Measurements from ENCODE around the gene SERINC2. TPM values are rescaled to one million over a fixed set of nuclear protein-coding genes. Genes with fewer than 3 reads are reported as not detected.

The SERINC2 gene
- total and polyA plus RNA-seq, 10 of the 15 experiments (the other 5 are each of a cell fraction or from before 2014, with no cell fraction given): 0.02 to 9.4 (median 0.50) TPM

DNA sequence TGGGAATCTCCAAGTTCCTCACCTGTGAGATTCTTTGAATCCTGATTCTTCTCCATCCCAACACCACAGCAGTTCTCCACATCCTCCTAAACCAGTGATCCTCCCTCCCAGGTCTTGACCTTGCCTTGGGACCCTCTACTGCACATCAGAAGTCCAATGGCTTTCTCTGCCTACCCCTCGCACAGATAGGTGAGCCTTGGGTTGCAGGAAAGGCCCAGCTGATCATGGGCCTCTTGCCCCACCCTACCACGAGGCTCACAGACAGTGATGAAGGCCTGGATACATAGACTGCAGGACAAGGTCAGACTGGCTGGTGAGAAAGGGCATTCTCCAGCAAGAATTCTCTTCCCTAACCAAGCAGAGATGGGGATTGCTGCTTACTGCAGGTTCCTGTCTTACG, 41.0 kb upstream of the SERINC2 start:
- H3K79me2 ChIP-seq (ENCODE audit: control insufficient read depth, insufficient read depth, low read length): no peaks in the 10 kb centered on the region
- RAD21 ChIA-PET (ENCODE audit: unreplicated experiment): interaction anchor here (0.9 to 1.0 kb wide), 2 partner anchors 23 to 178 kb away, joined by 3 to 4 read pairs; no protein-coding TSS in a partner anchor
- no peaks in the 10 kb centered on the region for H3K27me3 ChIP-seq (replicated peaks in 1 of 2; ENCODE audit: control insufficient read depth in 2 of 2, insufficient read depth in 2 of 2, low read length in 1 of 2)
- no peak for TF ChIP-seq PAX8 (IDR thresholded peaks at IDR 0.05)
- no peak for TF ChIP-seq CHD1 (IDR thresholded peaks at IDR 0.05; ENCODE audit: low read depth, low read length)
- TF ChIP-seq TCF3 (IDR thresholded peaks at IDR 0.05; ENCODE audit: borderline replicate concordance, insufficient read depth, low read depth, low read length): no peak
- TF ChIP-seq MEF2B (IDR thresholded peaks at IDR 0.05; ENCODE audit: partially characterized antibody, poor library complexity, severe bottlenecking): no peak
- TF ChIP-seq ETV6 (conservative IDR thresholded peaks at IDR 0.05 in 1 of 2, IDR thresholded peaks at IDR 0.05 in 1 of 2; ENCODE audit: borderline replicate concordance in 1 of 2, low read depth in 1 of 2): no peak
- TF ChIP-seq BRCA1 (IDR thresholded peaks at IDR 0.05; ENCODE audit: low read depth, low read length): no peak
- no peak for TF ChIP-seq ZNF24 (IDR thresholded peaks at IDR 0.05)
- TF ChIP-seq, protein P1, sequence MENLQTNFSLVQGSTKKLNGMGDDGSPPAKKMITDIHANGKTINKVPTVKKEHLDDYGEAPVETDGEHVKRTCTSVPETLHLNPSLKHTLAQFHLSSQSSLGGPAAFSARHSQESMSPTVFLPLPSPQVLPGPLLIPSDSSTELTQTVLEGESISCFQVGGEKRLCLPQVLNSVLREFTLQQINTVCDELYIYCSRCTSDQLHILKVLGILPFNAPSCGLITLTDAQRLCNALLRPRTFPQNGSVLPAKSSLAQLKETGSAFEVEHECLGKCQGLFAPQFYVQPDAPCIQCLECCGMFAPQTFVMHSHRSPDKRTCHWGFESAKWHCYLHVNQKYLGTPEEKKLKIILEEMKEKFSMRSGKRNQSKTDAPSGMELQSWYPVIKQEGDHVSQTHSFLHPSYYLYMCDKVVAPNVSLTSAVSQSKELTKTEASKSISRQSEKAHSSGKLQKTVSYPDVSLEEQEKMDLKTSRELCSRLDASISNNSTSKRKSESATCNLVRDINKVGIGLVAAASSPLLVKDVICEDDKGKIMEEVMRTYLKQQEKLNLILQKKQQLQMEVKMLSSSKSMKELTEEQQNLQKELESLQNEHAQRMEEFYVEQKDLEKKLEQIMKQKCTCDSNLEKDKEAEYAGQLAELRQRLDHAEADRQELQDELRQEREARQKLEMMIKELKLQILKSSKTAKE (IDR thresholded peaks at IDR 0.05; ENCODE audit: low read depth, poor library complexity, severe bottlenecking): no peak
- no peak for TF ChIP-seq RB1 (IDR thresholded peaks at IDR 0.05; ENCODE audit: borderline replicate concordance)
- no peak for TF ChIP-seq HCFC1 (IDR thresholded peaks at IDR 0.05; ENCODE audit: low read length)
- TF ChIP-seq, protein P2, sequence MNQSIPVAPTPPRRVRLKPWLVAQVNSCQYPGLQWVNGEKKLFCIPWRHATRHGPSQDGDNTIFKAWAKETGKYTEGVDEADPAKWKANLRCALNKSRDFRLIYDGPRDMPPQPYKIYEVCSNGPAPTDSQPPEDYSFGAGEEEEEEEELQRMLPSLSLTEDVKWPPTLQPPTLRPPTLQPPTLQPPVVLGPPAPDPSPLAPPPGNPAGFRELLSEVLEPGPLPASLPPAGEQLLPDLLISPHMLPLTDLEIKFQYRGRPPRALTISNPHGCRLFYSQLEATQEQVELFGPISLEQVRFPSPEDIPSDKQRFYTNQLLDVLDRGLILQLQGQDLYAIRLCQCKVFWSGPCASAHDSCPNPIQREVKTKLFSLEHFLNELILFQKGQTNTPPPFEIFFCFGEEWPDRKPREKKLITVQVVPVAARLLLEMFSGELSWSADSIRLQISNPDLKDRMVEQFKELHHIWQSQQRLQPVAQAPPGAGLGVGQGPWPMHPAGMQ (IDR thresholded peaks at IDR 0.05; ENCODE audit: borderline replicate concordance): no peak
- TF ChIP-seq, protein P3, sequence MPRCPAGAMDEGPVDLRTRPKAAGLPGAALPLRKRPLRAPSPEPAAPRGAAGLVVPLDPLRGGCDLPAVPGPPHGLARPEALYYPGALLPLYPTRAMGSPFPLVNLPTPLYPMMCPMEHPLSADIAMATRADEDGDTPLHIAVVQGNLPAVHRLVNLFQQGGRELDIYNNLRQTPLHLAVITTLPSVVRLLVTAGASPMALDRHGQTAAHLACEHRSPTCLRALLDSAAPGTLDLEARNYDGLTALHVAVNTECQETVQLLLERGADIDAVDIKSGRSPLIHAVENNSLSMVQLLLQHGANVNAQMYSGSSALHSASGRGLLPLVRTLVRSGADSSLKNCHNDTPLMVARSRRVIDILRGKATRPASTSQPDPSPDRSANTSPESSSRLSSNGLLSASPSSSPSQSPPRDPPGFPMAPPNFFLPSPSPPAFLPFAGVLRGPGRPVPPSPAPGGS (IDR thresholded peaks at IDR 0.05; ENCODE audit: borderline replicate concordance, insufficient read depth, low read depth, low read length, poor library complexity, severe bottlenecking): no peak
- TF ChIP-seq RELA (IDR thresholded peaks at IDR 0.05; ENCODE audit: borderline replicate concordance, partially characterized antibody): no peak
- TF ChIP-seq ZNF274 (IDR thresholded peaks at IDR 0.05; ENCODE audit: insufficient read depth, insufficient read length): no peak
- no peak for TF ChIP-seq KAT2A (conservative IDR thresholded peaks at IDR 0.05; ENCODE audit: control insufficient read depth, low read depth, low read length)
- no TSS peak for BruUV-seq (replicated peaks)
- intact Hi-C loops (cut with micrococcal nuclease; ENCODE audit: unreplicated experiment): no loop called here
- no peaks in the 10 kb centered on the region; a peak in 1 of 4 replicates for H3K36me3 ChIP-seq (ENCODE audit: control insufficient read depth in 2 of 2, insufficient read depth in 2 of 2, low read length in 1 of 2)
- no peaks in the 10 kb centered on the region for H3K4me1 ChIP-seq (ENCODE audit: control insufficient read depth, insufficient read depth, low read length)
- DNase-seq (ENCODE audit: low read depth, low spot score) (no peak), ATAC-seq (no peak), FAIRE-seq (no peak)
- POLR2A ChIA-PET: no interaction called here
- SMC1A ChIA-PET (ENCODE audit: uncharacterized antibody, unreplicated experiment): interaction anchor here (1.1 to 1.6 kb wide), 2 partner anchors 12 to 23 kb away, joined by 3 to 4 read pairs; no protein-coding TSS in a partner anchor
- H3K9me3 ChIP-seq (replicated peaks; ENCODE audit: control insufficient read depth, insufficient read depth, low read length): no peaks in the 10 kb centered on the region
- H4K20me1 ChIP-seq (ENCODE audit: control insufficient read depth, insufficient read depth): no peaks in the 10 kb centered on the region
- CTCF ChIA-PET: interaction anchor here (0.9 to 5.5 kb wide), 4 partner anchors 23 to 187 kb away, joined by 3 to 42 read pairs (median 4); no protein-coding TSS in a partner anchor
- in situ Hi-C loops (cut with MboI): no loop called here
- H3K27ac ChIP-seq (ENCODE audit: control insufficient read depth, insufficient read depth): no peak overlapping the region
- no peak overlapping the region for H2AFZ ChIP-seq (ENCODE audit: control insufficient read depth, low read depth, low read length)
- H3K4me2 ChIP-seq (ENCODE audit: control insufficient read depth, insufficient read depth): no peak overlapping the region
- WGBS (ENCODE audit: insufficient coverage, insufficient replicate concordance, low lambda C conversion rate, missing lambda C conversion rate): 63% methylated on average over 3 of the region's 3 CpGs
- H3K4me3 ChIP-seq: no peak overlapping the region
- H3K9ac ChIP-seq (ENCODE audit: control insufficient read depth, insufficient read depth, low read length): no peak overlapping the region
